ENCODE data around the gene SVBP.
"Not testable (repeated sequence)": the region's sequence is repeated elsewhere in the genome, so short reads cannot be mapped to it uniquely, and the experiment has no call there.

The SVBP gene

DNA sequence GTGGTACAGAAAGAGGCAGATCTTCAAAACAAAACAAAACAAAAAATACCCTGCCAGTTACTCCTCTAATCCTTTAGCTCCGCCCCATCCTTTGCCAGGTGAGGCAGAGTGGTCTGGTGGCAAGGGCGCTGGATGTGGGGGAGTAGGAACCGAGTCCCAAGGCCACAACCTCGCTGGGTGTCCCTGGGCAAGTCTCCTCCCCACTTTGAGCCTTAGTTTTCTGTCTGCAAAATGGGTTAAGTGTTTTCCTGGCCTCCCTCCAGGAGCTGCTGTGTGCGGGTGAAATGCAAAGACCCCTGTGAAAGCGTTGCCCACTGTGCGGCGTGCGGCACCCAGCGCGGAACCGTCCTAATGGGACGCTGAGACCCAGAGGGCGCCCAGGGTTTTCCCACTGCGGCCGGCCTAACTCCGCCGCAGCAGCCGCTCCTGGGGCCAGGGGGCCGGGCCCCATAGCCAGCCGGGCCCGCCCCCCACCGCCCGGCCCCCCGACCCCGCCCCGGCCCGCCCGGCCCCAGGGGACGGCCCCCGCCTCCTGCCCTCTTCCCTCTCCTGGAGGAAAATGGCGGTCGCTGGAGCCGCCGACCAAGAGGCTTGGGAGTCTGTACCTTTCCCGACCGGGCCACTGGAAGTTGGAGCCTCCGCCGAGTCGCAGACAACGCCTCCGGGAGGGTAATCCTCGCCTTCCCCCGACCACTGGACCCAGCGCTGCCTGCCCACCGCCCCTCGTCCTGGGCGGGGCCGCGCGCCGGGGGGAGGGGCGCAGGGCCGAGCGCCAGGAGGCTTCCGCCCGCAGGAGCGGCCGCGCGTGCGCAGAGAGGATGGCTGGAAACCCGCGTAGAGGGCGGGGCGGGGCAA, at the start of gene SVBP, which contains the start of gene ERMAP:
Gene SVBP (minus strand): TSS at position 813 of the 855 bp plus-strand sequence. CDS start 853 bp downstream, outside the sequence.
Gene ERMAP (plus strand): TSS at position 538 of the 855 bp plus-strand sequence. CDS start 13,327 bp downstream, outside the sequence.
- DNase-seq (ENCODE audit: low spot score) = peak; percentile 86

DNA sequence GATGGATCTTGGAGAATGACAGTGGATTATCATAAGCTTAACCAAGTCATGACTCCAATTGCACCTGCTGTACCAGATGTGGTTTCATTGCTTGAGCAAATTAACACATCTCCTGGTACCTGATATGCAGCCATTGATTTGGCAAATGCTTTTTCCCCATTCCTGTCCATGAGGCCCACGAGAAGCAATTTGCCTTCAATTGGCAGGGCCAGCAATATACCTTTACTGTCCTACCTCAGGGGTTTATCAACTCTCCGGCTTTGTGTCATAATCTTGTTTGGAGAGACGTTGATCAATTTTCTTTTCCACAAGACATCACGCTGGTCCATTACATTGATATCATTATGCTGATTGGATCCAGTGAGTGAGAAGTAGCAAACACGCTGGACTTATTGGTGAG, 49.4 kb upstream of the SVBP start:
- no peak for DNase-seq (ENCODE audit: low spot score)

GRCh38 chr1:42861014-42861399, 43.8 kb upstream of the SVBP start:
- DNase-seq (ENCODE audit: low spot score) = no peak

DNA sequence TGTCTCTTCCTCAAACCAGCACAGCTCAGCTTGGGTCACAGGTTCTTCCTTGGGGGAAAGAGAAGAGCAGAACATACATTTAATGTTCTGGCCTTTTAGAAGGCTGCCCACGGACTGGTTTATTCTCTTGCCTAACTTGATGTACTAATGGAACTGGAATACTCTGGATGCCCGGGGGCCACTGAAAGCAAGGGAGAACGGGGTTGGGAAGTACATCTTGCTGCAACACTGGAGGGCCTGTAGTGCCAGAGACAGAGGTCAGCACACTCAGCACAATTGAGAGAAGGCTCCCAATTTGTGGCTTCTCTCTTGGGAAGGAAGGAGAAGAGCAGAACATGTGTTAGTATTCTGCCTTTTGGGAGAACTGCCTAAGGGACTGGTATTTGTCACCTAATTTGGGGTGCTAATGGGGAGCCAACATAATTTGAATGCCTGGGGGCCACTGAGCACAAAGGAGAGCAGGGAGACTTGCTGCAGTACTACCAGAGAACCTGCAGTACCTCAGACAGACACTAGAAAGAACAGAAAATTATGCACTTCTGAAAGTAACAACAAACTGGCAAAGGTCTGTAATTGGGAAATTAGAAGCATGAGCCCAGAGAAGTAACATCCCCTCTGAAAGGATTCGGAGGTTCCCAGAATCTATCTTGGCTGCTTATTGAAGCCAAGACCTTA, 43.3 kb upstream of the SVBP start:
- DNase-seq (ENCODE audit: low spot score) = no peak

DNA sequence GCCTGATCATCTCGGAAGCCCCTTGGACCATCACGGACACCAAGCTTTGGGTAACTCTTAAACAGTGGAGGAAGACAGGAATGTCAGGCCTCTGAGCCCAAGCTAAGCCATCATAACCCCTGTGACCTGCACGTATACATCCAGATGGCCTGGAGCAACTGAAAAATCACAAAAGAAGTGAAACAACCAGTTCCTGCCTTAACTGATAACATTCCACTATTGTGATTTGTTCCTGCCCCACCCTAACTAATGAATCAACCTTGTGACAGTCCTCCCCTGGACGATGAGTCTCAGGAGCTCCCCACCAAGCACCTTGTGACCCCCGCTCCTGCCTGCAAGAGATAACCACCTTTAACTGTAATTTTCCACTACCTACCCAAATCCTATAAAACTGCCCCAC, 42.2 kb upstream of the SVBP start:
- DNase-seq (ENCODE audit: low spot score) = not testable (repeated sequence)

DNA sequence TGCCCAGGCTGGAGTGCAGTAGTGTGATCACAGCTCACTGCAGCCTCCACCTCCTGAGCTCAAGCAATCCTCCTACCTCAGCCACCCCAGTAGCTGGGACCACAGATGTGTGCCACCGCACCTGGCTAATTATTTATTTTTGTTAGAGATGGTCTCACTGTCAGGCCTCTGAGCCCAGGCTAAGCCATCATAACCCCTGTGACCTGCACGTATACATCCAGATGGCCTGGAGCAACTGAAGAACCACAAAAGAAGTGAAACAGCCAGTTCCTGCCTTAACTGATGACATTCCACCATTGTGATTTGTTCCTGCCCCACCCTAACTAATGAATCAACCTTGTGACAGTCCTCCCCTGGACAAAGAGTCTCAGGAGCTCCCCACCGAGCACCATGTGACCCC, 39.4 kb upstream of the SVBP start:
- not testable (repeated sequence) for DNase-seq (ENCODE audit: low spot score)

DNA sequence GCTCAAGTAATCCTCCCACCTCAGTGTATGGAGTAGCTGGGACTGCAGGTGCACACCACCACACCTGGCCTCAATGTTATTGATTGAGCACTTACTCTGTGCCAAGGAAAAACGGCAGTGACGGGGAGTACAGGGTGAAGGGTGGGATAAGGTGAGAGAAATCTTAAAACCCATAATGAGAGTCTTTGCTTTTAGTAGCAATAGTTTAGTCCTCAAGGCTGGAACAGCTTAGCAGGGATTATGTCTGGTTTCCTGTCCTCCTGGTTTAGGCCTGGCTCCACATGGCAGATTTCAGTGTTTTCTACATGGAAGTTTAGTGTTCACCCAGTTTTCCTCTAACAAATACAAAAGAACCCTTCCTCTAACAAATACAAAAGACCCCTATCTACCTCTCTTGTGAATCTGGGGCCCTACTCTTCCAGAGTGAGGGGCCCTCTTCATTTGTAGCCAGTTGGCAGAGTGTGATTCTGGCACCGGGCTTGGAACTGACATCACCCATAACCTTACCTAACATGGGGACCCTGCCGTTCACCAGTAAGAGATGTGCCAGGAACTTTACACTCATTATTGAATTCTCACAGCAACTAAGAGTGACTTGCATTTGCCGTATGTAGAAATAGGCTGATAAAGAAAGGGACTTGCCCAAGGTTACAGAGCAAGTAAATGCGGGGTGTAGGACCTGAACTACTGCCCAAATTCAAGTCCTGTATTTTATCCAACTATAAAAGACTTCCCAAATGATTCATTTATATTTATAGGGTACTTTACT, 36.1 kb upstream of the SVBP start:
- DNase-seq (ENCODE audit: low spot score) = no peak

DNA sequence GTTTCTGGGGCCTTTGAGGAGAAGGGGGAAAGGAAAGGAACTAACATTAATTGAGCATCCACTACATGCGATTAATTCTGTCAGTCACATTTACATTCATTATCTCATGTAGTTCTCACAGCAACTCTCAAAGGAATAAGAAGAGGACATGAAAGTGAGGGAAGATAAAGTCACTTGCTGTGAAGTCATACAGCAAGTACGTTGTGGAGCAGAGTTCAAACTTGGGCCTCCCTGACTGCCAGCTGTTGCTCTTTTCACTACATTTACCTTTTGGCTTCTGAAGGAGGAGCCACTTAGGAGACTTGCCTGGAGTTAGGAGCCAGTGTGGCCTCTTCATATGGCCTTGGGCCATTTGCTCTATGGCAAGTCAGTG, 35.4 kb upstream of the SVBP start:
- no peak for DNase-seq (ENCODE audit: low spot score)

DNA sequence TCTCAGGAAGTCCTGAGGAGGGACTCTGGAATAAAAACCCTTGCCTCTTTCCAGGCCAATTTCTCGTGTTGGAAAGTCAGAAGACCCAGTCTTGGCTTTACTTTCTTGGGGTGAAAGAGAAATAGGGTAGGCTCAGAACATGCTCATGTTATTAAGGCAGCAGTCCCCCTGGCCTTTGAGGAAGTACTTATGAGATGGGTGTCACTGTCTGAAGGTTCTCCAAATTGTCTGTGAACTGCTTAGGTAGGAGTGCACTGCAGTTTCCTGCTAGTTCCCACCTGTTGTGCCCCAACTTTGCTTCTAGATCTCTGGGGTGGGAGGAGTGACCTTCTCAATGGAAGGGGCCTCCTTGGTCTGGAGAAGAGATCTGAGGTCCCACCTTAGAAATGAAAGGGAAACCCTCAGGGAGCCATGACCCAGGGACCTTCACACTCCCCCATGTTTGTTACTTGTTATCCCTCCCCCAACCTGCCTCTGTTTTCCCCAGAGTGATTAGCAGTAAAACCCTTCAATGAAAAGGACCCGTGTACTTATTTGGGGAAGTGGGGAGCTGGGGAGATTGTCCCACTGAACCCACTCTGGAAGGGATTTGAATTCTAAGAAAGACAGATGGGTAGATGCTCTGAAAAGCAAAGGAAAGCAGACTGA, 34.9 kb upstream of the SVBP start:
- DNase-seq (ENCODE audit: low spot score) = no peak

DNA sequence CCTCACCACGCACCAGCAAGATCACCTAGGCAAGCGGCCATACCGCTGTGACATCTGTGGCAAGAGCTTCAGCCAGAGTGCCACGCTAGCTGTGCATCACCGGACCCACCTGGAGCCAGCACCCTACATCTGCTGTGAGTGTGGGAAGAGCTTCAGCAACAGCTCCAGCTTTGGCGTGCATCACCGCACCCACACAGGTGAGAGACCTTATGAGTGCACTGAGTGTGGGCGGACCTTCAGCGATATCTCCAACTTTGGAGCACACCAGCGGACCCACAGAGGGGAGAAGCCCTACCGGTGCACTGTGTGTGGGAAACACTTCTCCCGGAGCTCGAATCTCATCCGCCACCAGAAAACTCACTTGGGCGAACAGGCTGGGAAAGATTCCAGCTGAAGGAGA, 34.2 kb upstream of the SVBP start:
- DNase-seq (ENCODE audit: low spot score) = no peak

- no peak for DNase-seq (ENCODE audit: low spot score)
These were observed 32.7 kb upstream of the SVBP start for GRCh38 chr1:42849944-42850343.

GRCh38 chr1:42848823-42849537, 31.8 kb upstream of the SVBP start:
- peak; percentile 59 for DNase-seq (ENCODE audit: low spot score)

- DNase-seq (ENCODE audit: low spot score) = peak; percentile 18
These were observed 30.7 kb upstream of the SVBP start for GRCh38 chr1:42847721-42848460.

- peak; percentile 14 for DNase-seq (ENCODE audit: low spot score)
These were observed 30.0 kb upstream of the SVBP start for GRCh38 chr1:42847111-42847595.

GRCh38 chr1:42846257-42847110, 29.3 kb upstream of the SVBP start, which contains the start of gene ZNF691:
Gene ZNF691, plus strand, starts transcription at chr1:42846613. Its CDS starts 3,046 bp downstream, at chr1:42849659.
- peak; percentile 99 for DNase-seq (ENCODE audit: low spot score)

- peak; percentile 44 for DNase-seq (ENCODE audit: low spot score)
These were observed 28.7 kb upstream of the SVBP start for GRCh38 chr1:42845866-42846256.

DNA sequence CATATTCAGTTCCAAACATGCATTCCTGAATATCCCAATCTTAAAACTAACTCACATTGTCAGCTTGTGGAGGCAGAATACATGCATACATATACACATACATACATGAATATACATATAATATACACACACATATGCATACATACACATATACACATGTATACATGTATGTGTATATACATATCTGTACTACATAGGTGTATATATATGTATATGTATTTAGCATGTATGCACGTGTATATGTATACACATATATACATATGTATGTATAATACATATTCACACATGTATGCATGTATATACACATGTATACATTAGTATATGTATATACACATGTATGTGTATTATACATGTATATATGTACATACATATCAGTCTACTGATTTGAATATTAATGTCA, 28.0 kb upstream of the SVBP start:
- no peak for DNase-seq (ENCODE audit: low spot score)

DNA sequence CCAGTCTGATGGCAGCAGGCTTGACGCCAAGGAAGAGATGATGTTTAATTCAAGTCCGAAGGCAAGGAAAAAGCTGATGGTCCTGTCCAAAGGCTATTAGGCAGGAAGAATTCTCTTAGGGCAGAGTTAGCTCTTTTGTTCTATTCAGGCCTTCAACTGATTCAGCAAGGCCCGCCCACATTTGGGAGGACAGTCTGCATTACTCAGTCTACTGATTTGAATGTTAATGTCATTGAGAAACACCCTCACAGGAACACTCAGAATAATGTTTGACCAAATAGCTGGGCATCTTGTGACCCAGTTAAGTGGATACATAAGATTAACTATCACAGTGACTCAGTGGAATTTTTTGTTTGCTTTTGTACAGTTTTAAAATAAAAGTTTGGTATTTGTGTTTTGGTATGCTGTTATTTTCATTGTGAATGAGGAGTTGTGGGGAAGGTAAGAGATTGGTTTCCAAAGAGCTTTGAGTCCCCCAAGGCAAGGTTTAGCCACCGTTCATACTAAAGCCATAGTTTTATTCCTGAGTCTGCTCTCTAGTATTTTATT, 27.5 kb upstream of the SVBP start:
- peak; percentile 82 for DNase-seq (ENCODE audit: low spot score)

Data from RKO (cell line).